Measurements from ENCODE around the gene DLX1.

GRCh38 chr2:172046866-172047565 lies 38.3 kb upstream of the DLX1 start:
- TF ChIP-seq, protein P1, sequence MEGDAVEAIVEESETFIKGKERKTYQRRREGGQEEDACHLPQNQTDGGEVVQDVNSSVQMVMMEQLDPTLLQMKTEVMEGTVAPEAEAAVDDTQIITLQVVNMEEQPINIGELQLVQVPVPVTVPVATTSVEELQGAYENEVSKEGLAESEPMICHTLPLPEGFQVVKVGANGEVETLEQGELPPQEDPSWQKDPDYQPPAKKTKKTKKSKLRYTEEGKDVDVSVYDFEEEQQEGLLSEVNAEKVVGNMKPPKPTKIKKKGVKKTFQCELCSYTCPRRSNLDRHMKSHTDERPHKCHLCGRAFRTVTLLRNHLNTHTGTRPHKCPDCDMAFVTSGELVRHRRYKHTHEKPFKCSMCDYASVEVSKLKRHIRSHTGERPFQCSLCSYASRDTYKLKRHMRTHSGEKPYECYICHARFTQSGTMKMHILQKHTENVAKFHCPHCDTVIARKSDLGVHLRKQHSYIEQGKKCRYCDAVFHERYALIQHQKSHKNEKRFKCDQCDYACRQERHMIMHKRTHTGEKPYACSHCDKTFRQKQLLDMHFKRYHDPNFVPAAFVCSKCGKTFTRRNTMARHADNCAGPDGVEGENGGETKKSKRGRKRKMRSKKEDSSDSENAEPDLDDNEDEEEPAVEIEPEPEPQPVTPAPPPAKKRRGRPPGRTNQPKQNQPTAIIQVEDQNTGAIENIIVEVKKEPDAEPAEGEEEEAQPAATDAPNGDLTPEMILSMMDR (IDR thresholded peaks at IDR 0.05 in 2 of 3, conservative IDR thresholded peaks at IDR 0.05 in 1 of 3; ENCODE audit: borderline replicate concordance in 1 of 3, insufficient read depth in 1 of 3, low read depth in 2 of 3, low read length in 2 of 3), result no peak
- TF ChIP-seq EZH2 (IDR thresholded peaks at IDR 0.05) (no peak), JUND (IDR thresholded peaks at IDR 0.05) (no peak), ZBTB33 (IDR thresholded peaks at IDR 0.05; ENCODE audit: extremely low read depth, insufficient replicate concordance, low read length) (no peak), ATF3 (IDR thresholded peaks at IDR 0.05) (no peak), REST (IDR thresholded peaks at IDR 0.05; ENCODE audit: low read depth) (no peak), POLR2A (IDR thresholded peaks at IDR 0.05; ENCODE audit: borderline replicate concordance, extremely low read depth, insufficient read depth, insufficient read length) (no peak)
